HG02610 (cell line): ENCODE measurements around the gene TAC3.
"Not testable (repeated sequence)": the region's sequence is repeated elsewhere in the genome, so short reads cannot be mapped to it uniquely, and the experiment has no call there.

Source experiments
- ATAC-seq: cut with Tn5 transposase; IDR thresholded peaks from one replicate; pipeline ENCODE4 v1.9.1; 2021; ENCODE audit warnings: mild to moderate bottlenecking, moderate library complexity; ENCODE audit not compliant: unreplicated experiment

TAC3 gene

GRCh38 chr12:56987011-56987410 is 29.3 kb downstream of the TAC3 start:
- ATAC-seq = no peak

GRCh38 chr12:56985714-56986113 is 30.6 kb downstream of the TAC3 start:
- not testable (repeated sequence) for ATAC-seq

DNA sequence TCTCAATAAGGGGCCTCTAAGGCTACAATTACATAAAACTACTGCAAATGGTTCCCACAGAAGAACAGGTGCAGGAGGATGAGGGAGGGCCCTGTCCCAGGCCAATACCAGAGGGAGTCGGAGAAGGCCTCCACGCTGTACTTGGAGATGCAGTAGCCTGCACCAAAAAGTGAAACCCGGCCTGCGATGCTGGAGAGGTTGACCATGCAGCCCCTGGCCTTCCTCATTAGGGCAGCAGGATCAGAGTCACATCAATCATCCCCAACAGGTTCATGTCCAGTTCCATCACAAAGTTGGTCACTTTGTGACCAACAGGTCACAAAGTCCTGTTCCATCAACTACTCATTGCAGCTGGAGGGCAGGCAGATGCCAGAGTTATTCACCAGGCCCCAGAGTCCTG is 32.9 kb downstream of the TAC3 start:
- no peak for ATAC-seq

DNA sequence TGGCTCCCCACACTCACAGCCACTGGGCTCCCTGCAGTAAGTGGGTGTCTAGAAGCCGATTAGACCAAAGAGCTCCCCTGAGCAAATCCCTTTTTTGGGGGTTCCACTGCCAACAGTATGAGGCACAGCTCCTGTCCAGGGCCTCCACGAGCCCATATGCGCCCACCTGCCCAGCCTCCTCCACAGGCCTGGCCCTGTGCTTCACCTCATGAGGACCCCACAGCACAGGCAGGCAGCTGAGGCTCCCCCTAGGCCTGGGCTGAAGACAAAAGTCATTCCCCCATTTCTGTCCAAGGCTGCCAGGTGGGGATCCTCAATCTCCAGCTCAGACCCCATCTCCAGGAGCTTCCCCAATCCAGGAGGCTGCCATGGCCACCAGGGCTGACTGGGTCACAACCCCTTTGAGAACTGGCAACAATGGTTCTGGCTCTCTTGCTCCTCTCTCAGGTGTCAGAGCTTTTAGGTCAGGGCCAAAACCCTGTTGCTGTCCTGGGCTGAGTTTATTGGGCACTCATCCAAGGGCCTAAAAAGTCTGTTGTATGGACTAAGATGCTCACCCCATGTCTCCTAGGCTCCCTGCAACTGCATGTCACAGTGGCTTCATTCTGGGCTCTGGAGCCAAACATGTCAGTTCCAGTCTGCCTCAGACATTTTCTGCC is 33.6 kb downstream of the TAC3 start:
- ATAC-seq = not testable (repeated sequence)

- no peak for ATAC-seq
Measured at GRCh38 chr12:56980941-56981530, 35.3 kb downstream of the TAC3 start.

DNA sequence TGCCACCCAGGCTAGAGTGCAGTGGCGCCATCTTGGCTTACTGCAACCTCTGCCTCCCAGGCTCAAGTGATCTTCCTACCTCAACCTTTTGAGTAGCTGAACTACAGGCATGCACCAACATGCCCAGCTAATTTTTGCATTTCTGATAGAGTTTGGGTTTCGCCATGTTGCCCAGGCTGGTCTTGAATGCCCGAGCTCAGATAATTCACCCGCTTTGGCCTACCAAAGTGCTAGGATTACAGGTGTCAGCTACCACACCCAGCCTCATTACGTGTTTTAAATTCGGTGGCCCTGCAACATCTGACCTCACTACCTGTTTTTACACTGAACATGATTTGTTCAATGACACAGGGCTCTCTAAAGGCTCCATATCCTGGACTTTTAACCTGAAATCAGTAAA is 36.1 kb downstream of the TAC3 start:
- no peak for ATAC-seq

- no peak for ATAC-seq
Measured at GRCh38 chr12:56979628-56980027, 36.7 kb downstream of the TAC3 start.

- ATAC-seq = no peak
Measured at GRCh38 chr12:56978397-56979138, 37.8 kb downstream of the TAC3 start.

- not testable (repeated sequence) for ATAC-seq
Measured at GRCh38 chr12:56977361-56977760, 39.0 kb downstream of the TAC3 start.

- ATAC-seq = not testable (repeated sequence)
Measured at GRCh38 chr12:56974224-56974623, 42.1 kb downstream of the TAC3 start.

GRCh38 chr12:56968910-56969309 is 47.4 kb downstream of the TAC3 start:
- not testable (repeated sequence) for ATAC-seq

DNA sequence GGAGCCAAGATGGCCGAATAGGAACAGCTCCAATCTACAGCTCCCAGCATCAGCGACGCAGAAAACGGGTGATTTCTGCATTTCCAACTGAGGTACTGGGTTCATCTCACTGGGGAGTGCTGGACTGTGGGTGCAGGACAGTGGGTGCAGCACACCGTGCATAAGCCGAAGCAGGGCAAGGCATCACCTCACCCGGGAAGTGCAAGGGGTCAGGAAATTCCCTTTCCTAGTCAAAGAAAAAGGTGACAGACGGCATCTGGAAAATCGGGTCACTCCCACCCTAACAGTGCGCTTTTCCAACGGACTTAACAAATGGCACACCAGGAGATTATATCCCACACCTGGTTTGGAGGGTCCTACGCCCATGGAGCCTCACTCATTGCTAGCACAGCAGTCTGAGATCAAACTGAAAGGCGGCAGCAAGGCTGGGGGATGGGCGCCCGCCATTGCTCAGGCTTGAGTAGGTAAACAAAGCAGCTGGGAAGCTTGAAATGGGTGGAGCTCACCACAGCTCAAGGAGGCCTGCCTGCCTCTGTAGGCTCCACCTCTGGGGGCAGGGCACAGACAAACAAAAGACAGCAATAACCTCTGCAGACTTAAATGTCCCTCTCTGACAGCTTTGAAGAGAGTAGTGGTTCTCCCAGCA is 50.2 kb downstream of the TAC3 start:
- ATAC-seq = not testable (repeated sequence)

DNA sequence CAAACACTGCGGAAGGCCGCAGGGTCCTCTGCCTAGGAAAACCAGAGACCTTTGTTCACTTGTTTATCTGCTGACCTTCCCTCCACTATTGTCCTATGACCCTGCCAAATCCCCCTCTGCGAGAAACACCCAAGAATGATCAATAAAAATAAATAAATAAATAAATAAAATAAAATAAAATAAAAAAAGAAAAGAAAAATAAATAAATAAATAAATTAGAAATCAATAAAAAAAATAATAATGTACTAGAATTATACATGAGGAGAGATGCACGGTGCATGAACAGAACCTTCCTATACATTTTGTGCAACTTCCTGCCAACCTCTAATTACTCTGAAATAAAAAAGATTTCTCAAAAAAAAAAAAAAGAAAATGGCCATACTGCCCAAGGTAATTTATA is 51.2 kb downstream of the TAC3 start:
- ATAC-seq = not testable (repeated sequence)

- ATAC-seq = not testable (repeated sequence)
Measured at GRCh38 chr12:56963557-56963956, 52.8 kb downstream of the TAC3 start.

GRCh38 chr12:56962247-56962646 is 54.1 kb downstream of the TAC3 start:
- ATAC-seq = not testable (repeated sequence)
